IMR-90 (cell line): ENCODE measurements around the gene ATP6V1D. TPM values are rescaled to one million over a fixed set of nuclear protein-coding genes. Genes with fewer than 3 reads are reported as not detected.

Source experiments
- ATAC-seq: fragments of 200-7000 bp; cut with Tn5 transposase; 2 replicates; pipeline ENCODE4 v1.9.1; 2020; ENCODE audit warnings: low read depth, mild to moderate bottlenecking, moderate library complexity
- BruUV-seq: library from RNA; stranded (reverse); fragments of 400-500 nt; replicated peaks from 2 replicates; lab custom pipeline; 2021; lab: Mats Ljungman, UMichigan
- CTCF ChIA-PET: fragments of 300-600 bp; formaldehyde crosslinking; extraction: SDS; loops from one replicate; lab custom pipeline; 2021; ENCODE audit warnings: antibody characterized with exemption; lab: Yijun Ruan, JAX
- POLR2A ChIA-PET: fragments of 300-600 bp; sonication (Branson Sonifier 250); formaldehyde crosslinking; loops from one replicate; lab custom pipeline; 2022; ENCODE audit warnings: antibody characterized with exemption; ENCODE audit not compliant: unreplicated experiment; lab: Charles Lee
- DNase-seq: peaks from one replicate; pipeline ENCODE4 v3.0.0; 2013
- H2AFZ ChIP-seq: replicated peaks from 2 replicates; pipeline ENCODE3; 2013; ENCODE audit warnings: low read length, mild to moderate bottlenecking; ENCODE audit not compliant: poor library complexity
- H2AK5ac ChIP-seq: 2 replicates; pipeline ENCODE4 v1.6.1; 2013; ENCODE audit warnings: low read depth, low read length, inconsistent platforms
- H2AK9ac ChIP-seq: replicated peaks from 2 replicates; pipeline ENCODE3; 2013; ENCODE audit warnings: mild to moderate bottlenecking, low read depth, low read length, moderate library complexity; ENCODE audit not compliant: poor library complexity
- H2BK120ac ChIP-seq: 2 replicates; pipeline ENCODE4 v1.6.1; 2013; ENCODE audit warnings: low read depth, low read length, inconsistent platforms
- H2BK15ac ChIP-seq: 3 replicates; pipeline ENCODE4 v1.6.1; 2013; ENCODE audit warnings: low read depth, low read length, inconsistent platforms
- H2BK20ac ChIP-seq: 2 replicates; pipeline ENCODE4 v1.6.1; 2013; ENCODE audit warnings: low read depth, mild to moderate bottlenecking, inconsistent platforms, low read length, moderate library complexity
- H2BK5ac ChIP-seq: 2 replicates; pipeline ENCODE4 v1.6.1; 2013; ENCODE audit warnings: mild to moderate bottlenecking, low read depth, low read length, inconsistent platforms; ENCODE audit not compliant: poor library complexity, severe bottlenecking
- H3K14ac ChIP-seq: replicated peaks from 2 replicates; pipeline ENCODE4 v1.6.1; 2013; ENCODE audit warnings: low read depth, low read length, inconsistent platforms
- H3K18ac ChIP-seq: 2 replicates; pipeline ENCODE4 v1.6.1; 2013; ENCODE audit warnings: low read depth, low read length, control low read depth
- H3K23ac ChIP-seq: 2 replicates; pipeline ENCODE4 v1.6.1; 2013; ENCODE audit warnings: low read depth, low read length, inconsistent platforms
- H3K27ac ChIP-seq: 2 replicates; pipeline ENCODE4 v1.5.1; 2013; ENCODE audit warnings: mild to moderate bottlenecking, control low read depth, low read length; ENCODE audit not compliant: insufficient read depth
- H3K27me3 ChIP-seq: 2 replicates; pipeline ENCODE4 v1.6.1; 2013; ENCODE audit warnings: low read length; ENCODE audit not compliant: control insufficient read depth, insufficient read depth
- H3K36me3 ChIP-seq: 2 replicates; pipeline ENCODE4 v1.6.1; 2013; ENCODE audit warnings: low read length, mixed read lengths; ENCODE audit not compliant: control insufficient read depth, insufficient read depth
- H3K4ac ChIP-seq: 2 replicates; pipeline ENCODE4 v1.6.1; 2013; ENCODE audit warnings: low read depth, low read length, inconsistent platforms
- H3K4me1 ChIP-seq: 2 replicates; pipeline ENCODE4 v1.6.1; 2013; ENCODE audit warnings: low read length, mixed read lengths; ENCODE audit not compliant: control insufficient read depth, insufficient read depth
- H3K4me2 ChIP-seq: 2 replicates; pipeline ENCODE4 v1.6.1; 2013; ENCODE audit warnings: low read depth, mild to moderate bottlenecking, control low read depth, low read length, moderate library complexity
- H3K4me3 ChIP-seq: 2 replicates; pipeline ENCODE4 v1.5.1; 2013; ENCODE audit warnings: low read depth, mild to moderate bottlenecking, control low read depth, low read length, moderate library complexity; ENCODE audit not compliant: insufficient read depth
- H3K56ac ChIP-seq: 2 replicates; pipeline ENCODE4 v1.6.1; 2013; ENCODE audit warnings: low read length, inconsistent platforms; ENCODE audit not compliant: insufficient read depth; ENCODE audit errors: extremely low read depth
- H3K79me1 ChIP-seq, 2 experiments: 2 replicates each; pipeline ENCODE4 v1.6.1; 2013; ENCODE audit warnings: low read length in 2 of 2, inconsistent platforms in 1 of 2, low read depth in 1 of 2
- H3K9ac ChIP-seq: 2 replicates; pipeline ENCODE4 v1.6.1; 2013; ENCODE audit warnings: low read depth, low read length, control low read depth
- H3K9me1 ChIP-seq: 2 replicates; pipeline ENCODE4 v1.6.1; 2013; ENCODE audit warnings: low read length, inconsistent platforms; ENCODE audit not compliant: insufficient read depth
- H3K9me3 ChIP-seq: 2 replicates; pipeline ENCODE4 v1.6.1; 2013; ENCODE audit warnings: low read length; ENCODE audit not compliant: control insufficient read depth, insufficient read depth
- H4K20me1 ChIP-seq: 2 replicates; pipeline ENCODE4 v1.6.1; 2013; ENCODE audit warnings: low read length, inconsistent platforms; ENCODE audit not compliant: insufficient read depth
- H4K5ac ChIP-seq: 2 replicates; pipeline ENCODE4 v1.6.1; 2013; ENCODE audit warnings: mild to moderate bottlenecking, low read depth, low read length, control low read depth
- H4K8ac ChIP-seq, 2 experiments: 2 replicates each; pipeline ENCODE4 v1.6.1; 2013; ENCODE audit warnings: low read depth in 2 of 2, low read length in 2 of 2, control low read depth in 1 of 2, inconsistent platforms in 1 of 2
- H4K91ac ChIP-seq: 2 replicates; pipeline ENCODE4 v1.6.1; 2013; ENCODE audit warnings: low read depth, low read length, inconsistent platforms; ENCODE audit not compliant: insufficient read depth
- CHD1 ChIP-seq: IDR thresholded peaks from 2 replicates; pipeline ENCODE4 v1.6.1; 2012; ENCODE audit warnings: low read depth, low read length, improper control_type of control experiment
- CTCF ChIP-seq: conservative IDR thresholded peaks from 2 replicates; pipeline ENCODE4 v1.5.1; 2012; ENCODE audit warnings: mild to moderate bottlenecking, low read depth, low read length, improper control_type of control experiment
- ELK1 ChIP-seq: fragments of 150-350 bp; IDR thresholded peaks from 2 replicates; pipeline ENCODE4 v1.6.1; 2016; ENCODE audit warnings: low read depth, mild to moderate bottlenecking, low read length, moderate library complexity, borderline replicate concordance
- FOS ChIP-seq: fragments of 150-350 bp; IDR thresholded peaks from 2 replicates; pipeline ENCODE4 v1.6.1; 2016; ENCODE audit warnings: low read depth, low read length
- MAFK ChIP-seq: IDR thresholded peaks from 2 replicates; pipeline ENCODE4 v1.6.1; 2012; ENCODE audit warnings: low read depth, low read length, improper control_type of control experiment
- MAZ ChIP-seq: IDR thresholded peaks from 2 replicates; pipeline ENCODE4 v1.6.1; 2012; ENCODE audit warnings: low read depth, mild to moderate bottlenecking, low read length, improper control_type of control experiment, moderate library complexity, borderline replicate concordance
- MXI1 ChIP-seq: IDR thresholded peaks from 2 replicates; pipeline ENCODE4 v1.6.1; 2012; ENCODE audit warnings: low read depth, mild to moderate bottlenecking, low read length, moderate library complexity, borderline replicate concordance
- NFE2L2 ChIP-seq: fragments of 150-350 bp; IDR thresholded peaks from 2 replicates; pipeline ENCODE4 v1.6.1; 2016; ENCODE audit warnings: low read depth, mild to moderate bottlenecking, low read length
- POLR2A ChIP-seq: IDR thresholded peaks from 2 replicates; pipeline ENCODE4 v1.6.1; 2012; ENCODE audit warnings: mild to moderate bottlenecking, low read depth, low read length
- RAD21 ChIP-seq: IDR thresholded peaks from 2 replicates; pipeline ENCODE4 v1.6.1; 2012; ENCODE audit warnings: low read length, improper control_type of control experiment
- RCOR1 ChIP-seq: IDR thresholded peaks from 2 replicates; pipeline ENCODE4 v1.6.1; 2012; ENCODE audit warnings: mild to moderate bottlenecking, low read length, improper control_type of control experiment; ENCODE audit not compliant: insufficient replicate concordance
- RFX5 ChIP-seq: IDR thresholded peaks from 2 replicates; pipeline ENCODE4 v1.8.0; 2012; ENCODE audit warnings: low read depth, mild to moderate bottlenecking, low read length, moderate library complexity
- SMC3 ChIP-seq: fragments of 150-350 bp; IDR thresholded peaks from 2 replicates; pipeline ENCODE4 v1.6.1; 2016; ENCODE audit warnings: low read depth, mild to moderate bottlenecking, antibody characterized with exemption, low read length, moderate library complexity
- USF2 ChIP-seq: fragments of 150-350 bp; IDR thresholded peaks from 2 replicates; pipeline ENCODE4 v1.6.1; 2017; ENCODE audit warnings: mild to moderate bottlenecking, antibody characterized with exemption, low read length, low read depth
- WGBS, 2 experiments: methylation state at CpG; one replicate each; pipeline versions ENCODE4 v1.1.5 to v1.1.7; 2013; ENCODE audit warnings: missing lambda C conversion rate in 2 of 2; ENCODE audit not compliant: insufficient read length in 1 of 2; ENCODE audit errors: extremely low coverage in 2 of 2; 5-methylcytosine and 5-hydroxymethylcytosine counted together
- dilution Hi-C: fragments of 300-500 bp; cut with HindIII; formaldehyde crosslinking; loops from one replicate; pipeline ENCODE4 v1.14.3; 2018; ENCODE audit warnings: low sequenced_read_pairs; ENCODE audit not compliant: unreplicated experiment
- in situ Hi-C: fragments of 300-500 bp; cut with MboI; formaldehyde crosslinking; loops from 3 replicates; pipeline ENCODE4 v1.14.3; 2019; ENCODE audit warnings: low sequenced_read_pairs, inconsistent platforms, mixed read lengths
- intact Hi-C: fragments of 100-400 bp; cut with micrococcal nuclease; formaldehyde crosslinking; loops from 2 replicates; pipeline ENCODE4 v1.10.0; 2022
- polyA plus RNA-seq, 3 experiments: library from polyadenylated mRNA; depleted of rRNA; stranded (reverse); fragments of >200 nt; gene quantifications; 2 replicates each; pipeline ENCODE4 v1.2.3, GENCODE V29; 2012; ENCODE audit warnings: low replicate concordance in 1 of 3
- total RNA-seq: library from RNA; depleted of rRNA; stranded (reverse); fragments of >200 nt; gene quantifications from 2 replicates; pipeline ENCODE4 v1.2.3, GENCODE V29; 2012

ATP6V1D gene
- total and polyA plus RNA-seq, 2 of the 4 experiments (the other 2 are of a cell fraction): 54.5 to 113 TPM

- Histone ChIP-seq H2AFZ (no peak overlapping the region), H3K18ac (no peak overlapping the region), H3K4me2 (no peak overlapping the region), H3K4me1 (no peaks in the 10 kb centered on the region), H3K4me3 (no peak overlapping the region), H3K14ac (no peak overlapping the region), H3K4ac (no peak overlapping the region), H3K79me1 (no peaks in the 10 kb centered on the region), H3K56ac (no peak overlapping the region), H3K27me3 (no peaks in the 10 kb centered on the region), H3K36me3 (no peaks in the 10 kb centered on the region), H3K9me1 (peaks cover 3% of the 10 kb centered on the region; the same call in 1 of the 2 replicates), H3K9me3 (no peaks in the 10 kb centered on the region), H4K20me1 (no peaks in the 10 kb centered on the region), H2AK9ac (no peak overlapping the region), H4K91ac (no peak overlapping the region), H3K9ac (no peak overlapping the region), H2BK15ac (no peak overlapping the region), H2BK5ac (no peak overlapping the region), H3K27ac (no peak overlapping the region), H2AK5ac (no peak overlapping the region), H2BK20ac (no peak overlapping the region), H4K5ac (no peak overlapping the region), H2BK120ac (no peak overlapping the region), H4K8ac (no peak overlapping the region), H3K23ac (no peak overlapping the region)
- intact Hi-C loops: no loop called here
- TF ChIP-seq CTCF: no peak
- TF ChIP-seq USF2: no peak
- no peak for TF ChIP-seq RFX5
- no peak for TF ChIP-seq SMC3
- TF ChIP-seq FOS: no peak
- no peak for TF ChIP-seq MAZ
- TF ChIP-seq CHD1: no peak
- TF ChIP-seq RCOR1: no peak
- TF ChIP-seq MXI1: no peak
- TF ChIP-seq MAFK: no peak
- TF ChIP-seq NFE2L2: no peak
- no peak for TF ChIP-seq RAD21
- TF ChIP-seq POLR2A: no peak
- no peak for TF ChIP-seq ELK1
- POLR2A ChIA-PET: no interaction called here
- no peak for ATAC-seq
- DNase-seq: no peak
- CTCF ChIA-PET: interaction anchor here (0.6 kb wide), 1 partner anchor 37 kb away, joined by 3 read pairs; no protein-coding TSS in a partner anchor
- 80% methylated on average over 1 of the region's 6 CpGs; no CpG with 5 or more reads in 1 of the 2 experiments for WGBS, 2 experiments
- BruUV-seq: no TSS peak
- in situ Hi-C loops: no loop called here
- dilution Hi-C loops: no loop called here
Measured at GRCh38 chr14:67393689-67394088, 34.1 kb upstream of the ATP6V1D start.
